ENCODE measurements around the gene CACNB4. TPM values are rescaled to one million over a fixed set of nuclear protein-coding genes. Genes with fewer than 3 reads are reported as not detected.
"Not testable (repeated sequence)": the region's sequence is repeated elsewhere in the genome, so short reads cannot be mapped to it uniquely, and the experiment has no call there.

Gene CACNB4
- total RNA-seq, 1 donor from 2014 or later: 3.7 TPM

- intact Hi-C loops (cut with DNase I): loop anchor here (5.0 kb wide), 2 partner anchors 42 to 67 kb away; no protein-coding TSS in a partner anchor
- Histone ChIP-seq H3K4me1 (peaks cover 0 to 27% of the 10 kb centered on the region in 2 donors), H3K27ac (peak overlapping the region in 1 of 2 donors; percentile 68), H3K4me3 (no peak overlapping the region), H3K36me3 (no peaks in the 10 kb centered on the region), H3K9me3 (no peaks in the 10 kb centered on the region), H3K27me3 (no peaks in the 10 kb centered on the region)
- no peak for TF ChIP-seq CTCF (IDR thresholded peaks at IDR 0.05)
- DNase-seq (ENCODE audit: low spot score in 2 of 2): no peak
Measured at GRCh38 chr2:151880586-151880985, 218.3 kb downstream of the CACNB4 start.

GRCh38 chr2:151878655-151879563 lies 219.9 kb downstream of the CACNB4 start:
- intact Hi-C loops (cut with DNase I): loop anchor here (1.0 to 2.0 kb wide), 2 partner anchors 51 to 80 kb away; partner anchors contain the start of gene ARL5A
- TF ChIP-seq CTCF (IDR thresholded peaks at IDR 0.05): no peak
- Histone ChIP-seq H3K4me1 (peaks cover 0 to 27% of the 10 kb centered on the region in 2 donors), H3K9me3 (no peaks in the 10 kb centered on the region), H3K27ac (peak overlapping the region; percentile 51 to 68), H3K27me3 (no peaks in the 10 kb centered on the region), H3K36me3 (no peaks in the 10 kb centered on the region), H3K4me3 (no peak overlapping the region)
- DNase-seq (ENCODE audit: low spot score in 2 of 2): peak in 1 of 2 donors; percentile 65

- H3K27me3 ChIP-seq: no peaks in the 10 kb centered on the region
- peak overlapping the region; percentile 51 to 68 for H3K27ac ChIP-seq
- no peaks in the 10 kb centered on the region for H3K9me3 ChIP-seq
- no peak for TF ChIP-seq CTCF (IDR thresholded peaks at IDR 0.05)
- no peak for DNase-seq (ENCODE audit: low spot score in 2 of 2)
- H3K36me3 ChIP-seq: no peaks in the 10 kb centered on the region
- no peak overlapping the region for H3K4me3 ChIP-seq
- H3K4me1 ChIP-seq: peaks cover 0 to 27% of the 10 kb centered on the region in 2 donors
- intact Hi-C loops (cut with DNase I): loop anchor here (2.0 kb wide), 1 partner anchor 81 kb away; no protein-coding TSS in a partner anchor
Measured at GRCh38 chr2:151878204-151878603, 220.6 kb downstream of the CACNB4 start.

GRCh38 chr2:151875631-151876030 lies 223.2 kb downstream of the CACNB4 start:
- H3K4me3 ChIP-seq; intact Hi-C loops (cut with DNase I): not testable (repeated sequence)

GRCh38 chr2:151872463-151872862 lies 226.4 kb downstream of the CACNB4 start:
- H3K4me1 ChIP-seq: peaks cover 0 to 22% of the 10 kb centered on the region in 2 donors
- intact Hi-C loops (cut with DNase I): no loop called here

More at GRCh38 chr2:151875631-151876030, 223.2 kb downstream of the CACNB4 start:
- not testable (repeated sequence) for H3K36me3 ChIP-seq; H3K27me3 ChIP-seq; DNase-seq (ENCODE audit: low spot score in 2 of 2); H3K27ac ChIP-seq; H3K9me3 ChIP-seq
- peaks cover 0 to 33% of the 10 kb centered on the region in 2 donors for H3K4me1 ChIP-seq

More at GRCh38 chr2:151872463-151872862, 226.4 kb downstream of the CACNB4 start:
- DNase-seq (ENCODE audit: low spot score in 2 of 2): no peak
- no peaks in the 10 kb centered on the region for H3K9me3 ChIP-seq
- H3K4me3 ChIP-seq: no peak overlapping the region
- no peaks in the 10 kb centered on the region for H3K36me3 ChIP-seq
- peak overlapping the region; percentile 60 to 61 for H3K27ac ChIP-seq
- H3K27me3 ChIP-seq: no peaks in the 10 kb centered on the region
- no peak for TF ChIP-seq CTCF (IDR thresholded peaks at IDR 0.05)
